Measurements from ENCODE around the gene COX10.

DNA sequence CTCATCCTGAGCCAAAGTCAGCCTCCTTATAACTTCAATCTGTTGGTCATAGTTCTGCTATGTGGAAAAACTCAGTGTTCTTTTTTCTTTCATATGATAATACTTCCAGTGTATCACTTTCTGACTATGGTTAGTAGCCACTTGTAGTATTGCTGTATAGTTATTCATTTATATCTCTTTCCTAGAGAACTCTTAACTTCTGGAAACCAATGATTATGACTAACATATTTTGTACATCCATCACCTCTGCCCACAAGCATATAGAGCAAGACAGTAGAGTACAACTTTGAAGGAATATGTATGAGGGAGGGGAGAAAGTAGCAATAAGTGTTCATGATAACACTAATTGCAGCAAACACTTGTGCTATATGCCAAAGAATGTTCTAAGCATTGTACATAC is 38.6 kb downstream of the COX10 start:
- TF ChIP-seq POLR2A (IDR thresholded peaks at IDR 0.05; ENCODE audit: low read length): no peak
- no peak for TF ChIP-seq GATA1 (IDR thresholded peaks at IDR 0.05; ENCODE audit: low read depth, low read length)

All from erythroblast (primary cell).